Loucy (cell line): ENCODE results near the gene MYO1H.

Experiments
- EZH2phosphoT487 ChIP-seq: fragments of 200-600 bp; IDR thresholded peaks from 2 replicates; pipeline ENCODE4 v1.6.1; 2018; ENCODE audit warnings: antibody characterized with exemption, mild to moderate bottlenecking, moderate library complexity, borderline replicate concordance
- TF ChIP-seq, protein P1 (sequence below): fragments of 200-600 bp; sonication (generic); conservative IDR thresholded peaks from 2 replicates; pipeline ENCODE4 v1.5.1; 2014; ENCODE audit warnings: mild to moderate bottlenecking, antibody characterized with exemption, low read length

DNA sequence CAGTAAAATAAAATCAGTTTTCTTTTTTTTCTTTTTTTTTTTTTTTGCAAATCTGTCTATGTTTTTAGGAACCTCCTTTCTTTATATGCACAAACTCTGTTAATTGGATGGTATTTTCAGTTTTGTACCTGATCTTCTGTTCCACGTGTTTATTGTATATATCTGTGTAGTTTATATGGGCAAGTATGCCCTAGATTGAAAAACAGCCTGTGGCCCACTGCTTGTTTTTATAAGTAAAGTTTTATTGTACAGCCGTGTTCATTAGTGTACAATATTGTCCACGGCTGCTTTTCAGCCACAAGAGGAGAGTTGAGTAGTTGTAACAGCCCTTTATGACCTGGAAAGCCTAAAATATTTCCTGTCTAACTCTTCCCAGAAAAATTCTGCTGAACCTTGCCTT, 18.7 kb upstream of the MYO1H start:
- no peak for TF ChIP-seq EZH2phosphoT487
- TF ChIP-seq, protein P1, sequence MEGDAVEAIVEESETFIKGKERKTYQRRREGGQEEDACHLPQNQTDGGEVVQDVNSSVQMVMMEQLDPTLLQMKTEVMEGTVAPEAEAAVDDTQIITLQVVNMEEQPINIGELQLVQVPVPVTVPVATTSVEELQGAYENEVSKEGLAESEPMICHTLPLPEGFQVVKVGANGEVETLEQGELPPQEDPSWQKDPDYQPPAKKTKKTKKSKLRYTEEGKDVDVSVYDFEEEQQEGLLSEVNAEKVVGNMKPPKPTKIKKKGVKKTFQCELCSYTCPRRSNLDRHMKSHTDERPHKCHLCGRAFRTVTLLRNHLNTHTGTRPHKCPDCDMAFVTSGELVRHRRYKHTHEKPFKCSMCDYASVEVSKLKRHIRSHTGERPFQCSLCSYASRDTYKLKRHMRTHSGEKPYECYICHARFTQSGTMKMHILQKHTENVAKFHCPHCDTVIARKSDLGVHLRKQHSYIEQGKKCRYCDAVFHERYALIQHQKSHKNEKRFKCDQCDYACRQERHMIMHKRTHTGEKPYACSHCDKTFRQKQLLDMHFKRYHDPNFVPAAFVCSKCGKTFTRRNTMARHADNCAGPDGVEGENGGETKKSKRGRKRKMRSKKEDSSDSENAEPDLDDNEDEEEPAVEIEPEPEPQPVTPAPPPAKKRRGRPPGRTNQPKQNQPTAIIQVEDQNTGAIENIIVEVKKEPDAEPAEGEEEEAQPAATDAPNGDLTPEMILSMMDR = no peak
